Renal cortical epithelial cell (primary cell): ENCODE measurements around the gene ATP1A4. TPM values are rescaled to one million over a fixed set of nuclear protein-coding genes. Genes with fewer than 3 reads are reported as not detected.

Source experiments
- DNase-seq: peaks from one replicate; pipeline ENCODE4 v3.0.0-alpha.2; 2011; ENCODE audit warnings: low read depth
- total RNA-seq: library from RNA; depleted of rRNA; stranded (reverse); fragments of >200 nt; gene quantifications from 2 replicates; pipeline ENCODE4 v1.2.3, GENCODE V29; 2014

The ATP1A4 gene
- total RNA-seq, 1 donor from 2014 or later = not detected

GRCh38 chr1:160228431-160228830 lies 77.0 kb downstream of the ATP1A4 start:
- DNase-seq = no peak

DNA sequence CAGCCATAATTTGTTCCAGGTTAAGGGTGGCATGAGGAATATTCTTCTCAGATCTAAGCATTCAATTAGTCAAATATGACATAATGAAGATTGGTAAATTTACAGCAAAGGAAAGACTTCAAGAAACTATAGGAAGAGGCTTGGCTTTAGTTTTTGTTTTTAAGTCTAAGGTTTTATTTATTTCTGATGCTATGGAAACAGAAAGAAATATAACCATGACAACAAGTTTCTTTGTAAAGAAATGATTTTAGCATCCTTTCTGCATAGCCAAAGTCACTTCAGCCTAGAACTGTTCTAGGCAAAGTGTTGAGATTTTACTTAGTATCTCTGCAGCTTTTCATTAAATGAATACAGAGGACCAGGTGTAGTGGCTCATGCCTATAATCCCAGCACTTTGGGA lies 81.5 kb downstream of the ATP1A4 start:
- no peak for DNase-seq

Other genes with a start within 250 kb of the ATP1A4 start
- gene TAGLN2, start 226.1 kb upstream of the ATP1A4 start, total RNA-seq = 526 and 548 TPM in 2 replicates
- gene IGSF9, start 206.0 kb upstream of the ATP1A4 start, total RNA-seq = not detected in 2 replicates
- gene SLAMF9, start 197.4 kb upstream of the ATP1A4 start, total RNA-seq = not detected in 2 replicates
- 4.0 and 5.2 TPM in 2 replicates for gene PIGM, start 119.6 kb upstream of the ATP1A4 start, total RNA-seq
- 0.15 TPM in 1 of 2 replicates, not detected in the other for gene KCNJ10, start 81.4 kb upstream of the ATP1A4 start, total RNA-seq
- not detected in 2 replicates for gene KCNJ9, start 70.1 kb upstream of the ATP1A4 start, total RNA-seq
- gene IGSF8, start 53.0 kb upstream of the ATP1A4 start, total RNA-seq = 56.1 and 59.4 TPM in 2 replicates
- 0.10 TPM in 1 of 2 replicates, not detected in the other for gene ATP1A2, start 35.8 kb upstream of the ATP1A4 start, total RNA-seq
- not detected in 2 replicates for gene CASQ1, start 39.0 kb downstream of the ATP1A4 start, total RNA-seq
- 84.6 and 194 TPM in 2 replicates for gene PEA15, start 53.8 kb downstream of the ATP1A4 start, total RNA-seq
- 69.8 and 107 TPM in 2 replicates for gene DCAF8, start 110.9 kb downstream of the ATP1A4 start, total RNA-seq
- gene PEX19, start 133.5 kb downstream of the ATP1A4 start, total RNA-seq = 42.7 and 65.3 TPM in 2 replicates
- 206 and 250 TPM in 2 replicates for gene COPA, start 191.6 kb downstream of the ATP1A4 start, total RNA-seq
- gene NCSTN, start 191.8 kb downstream of the ATP1A4 start, total RNA-seq = 113 and 168 TPM in 2 replicates
- 0.05 TPM in 1 of 2 replicates, not detected in the other for gene NHLH1, start 215.5 kb downstream of the ATP1A4 start, total RNA-seq
- gene VANGL2, start 249.0 kb downstream of the ATP1A4 start, total RNA-seq = 4.2 and 17.7 TPM in 2 replicates